Inflammatory macrophage (primary cell): ENCODE measurements around the gene ARHGAP23.
"Not testable (repeated sequence)": the region's sequence is repeated elsewhere in the genome, so short reads cannot be mapped to it uniquely, and the experiment has no call there.

Source experiments
- DNase-seq, 2 donors: peaks; one replicate each; pipeline ENCODE4 v3.0.0-alpha.2; 2020 to 2022

The ARHGAP23 gene

DNA sequence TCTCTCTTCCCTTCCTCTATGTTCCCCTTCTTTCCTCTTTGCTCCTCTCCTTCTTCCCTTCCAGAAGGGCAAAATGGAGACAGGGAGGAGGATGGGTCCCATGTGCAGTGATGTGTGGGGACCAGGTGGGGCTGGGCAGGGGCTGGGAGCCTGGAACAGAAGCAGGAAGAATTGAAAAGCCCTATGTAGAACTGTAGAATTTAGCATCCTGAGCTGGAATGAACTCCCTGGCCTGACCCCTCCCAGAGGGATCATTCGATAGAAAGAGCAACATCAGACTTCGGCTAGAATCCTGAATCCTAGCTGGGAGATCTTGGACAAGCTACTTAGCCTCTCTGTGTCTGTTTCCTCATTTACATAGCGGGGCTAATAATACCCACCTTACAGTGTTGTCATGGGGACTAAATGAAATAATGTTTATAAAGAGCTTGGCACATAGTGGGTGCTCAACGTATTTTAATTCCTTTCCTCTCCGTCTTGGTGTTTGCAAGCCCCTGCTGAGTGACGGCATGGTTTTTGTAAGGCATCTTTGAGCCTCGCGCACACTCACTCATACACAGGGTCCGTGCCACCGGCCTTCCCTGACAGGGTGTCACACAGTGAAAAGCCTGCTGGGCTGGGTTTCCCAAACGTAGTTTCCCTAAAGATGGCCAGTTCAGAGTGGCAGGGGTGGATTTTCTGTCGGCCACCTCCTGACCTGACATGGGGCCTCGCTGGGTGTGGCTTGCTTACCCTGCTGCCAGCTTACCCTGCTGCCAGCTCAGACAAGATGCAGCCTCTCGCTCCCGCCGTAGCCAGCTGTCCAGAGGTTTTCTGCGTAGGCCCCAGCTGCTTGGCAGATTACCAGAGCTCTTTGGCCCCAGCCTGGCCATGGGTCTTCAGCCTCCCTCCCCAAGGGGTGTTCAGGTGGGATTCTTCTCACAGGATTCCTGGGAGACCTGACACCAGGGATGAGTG, 6.1 kb upstream of the ARHGAP23 start:
- no peak for DNase-seq

DNA sequence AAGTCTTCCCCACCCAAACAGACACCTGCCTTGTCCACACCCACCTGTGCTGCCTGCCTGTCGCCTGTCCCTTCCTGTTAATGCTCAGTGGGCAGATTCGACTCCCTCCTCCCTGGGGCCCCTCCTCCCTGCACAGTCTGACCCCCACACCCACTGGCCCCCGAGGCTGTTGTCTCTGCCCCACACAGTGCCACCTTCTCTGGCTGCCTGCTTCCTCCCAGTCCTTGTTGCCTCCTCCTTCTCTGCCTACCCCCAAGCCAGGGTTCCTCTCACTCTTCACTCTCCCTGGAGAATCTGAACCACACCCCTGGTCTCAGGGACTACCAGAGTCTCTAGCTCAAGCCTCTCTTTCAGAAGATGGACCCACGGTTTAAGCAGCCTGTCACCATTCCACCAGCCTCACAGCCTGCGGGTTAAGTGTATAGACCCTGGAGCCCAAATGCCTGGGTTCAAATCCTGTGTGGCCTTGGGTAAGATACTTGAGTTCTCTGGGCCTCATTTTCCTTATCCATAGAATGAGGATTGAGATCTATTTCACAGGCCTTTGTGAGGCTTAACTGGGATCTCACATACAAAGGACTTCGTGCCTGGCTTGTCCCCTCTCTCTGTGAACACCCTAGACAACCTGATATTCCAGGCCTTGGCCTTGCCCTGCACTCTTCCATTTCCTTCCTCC, 3.8 kb upstream of the ARHGAP23 start:
- no peak for DNase-seq

- DNase-seq, result no peak
Observed at GRCh38 chr17:38425031-38425430, 3.2 kb upstream of the ARHGAP23 start.

DNA sequence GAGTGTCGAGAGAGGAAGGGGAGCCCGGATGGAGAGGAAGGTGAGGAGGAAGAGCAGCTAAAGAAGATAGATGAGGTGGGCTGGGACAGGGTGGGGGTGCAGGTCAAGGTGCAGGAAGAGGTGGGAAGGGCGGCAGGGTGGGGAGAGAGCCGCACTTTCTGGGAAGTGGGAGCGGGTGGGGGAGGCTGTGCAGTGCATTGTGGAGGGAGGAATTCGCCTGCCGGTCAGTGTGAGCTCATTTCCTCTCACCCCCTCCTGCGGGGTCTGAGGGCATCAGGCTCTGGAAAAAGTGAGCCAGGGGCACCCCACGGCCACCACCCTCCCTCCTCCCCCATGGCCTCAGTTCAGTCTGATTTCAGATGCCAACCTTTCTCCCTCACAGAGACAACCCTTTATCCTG, 2.5 kb upstream of the ARHGAP23 start:
- no peak for DNase-seq

DNA sequence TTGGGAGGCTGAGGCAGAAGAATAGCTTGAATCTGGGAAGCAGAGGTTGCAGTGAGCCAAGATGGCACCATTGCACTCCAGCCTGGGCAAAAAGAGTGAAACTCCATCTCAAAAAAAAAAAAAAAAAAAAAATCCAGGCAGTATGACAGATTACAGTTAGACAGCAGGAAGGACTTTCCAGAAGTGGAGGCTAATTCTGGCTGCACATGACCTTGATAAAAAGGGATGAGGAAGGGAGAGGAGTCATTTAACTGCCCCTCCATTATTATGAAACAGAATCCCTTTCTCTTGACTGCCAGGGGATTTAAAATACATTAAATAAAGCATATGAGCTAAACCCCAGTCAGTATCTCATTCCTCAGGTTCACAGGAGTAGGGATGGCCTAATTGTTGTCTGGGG, 1.8 kb upstream of the ARHGAP23 start:
- no peak for DNase-seq

DNA sequence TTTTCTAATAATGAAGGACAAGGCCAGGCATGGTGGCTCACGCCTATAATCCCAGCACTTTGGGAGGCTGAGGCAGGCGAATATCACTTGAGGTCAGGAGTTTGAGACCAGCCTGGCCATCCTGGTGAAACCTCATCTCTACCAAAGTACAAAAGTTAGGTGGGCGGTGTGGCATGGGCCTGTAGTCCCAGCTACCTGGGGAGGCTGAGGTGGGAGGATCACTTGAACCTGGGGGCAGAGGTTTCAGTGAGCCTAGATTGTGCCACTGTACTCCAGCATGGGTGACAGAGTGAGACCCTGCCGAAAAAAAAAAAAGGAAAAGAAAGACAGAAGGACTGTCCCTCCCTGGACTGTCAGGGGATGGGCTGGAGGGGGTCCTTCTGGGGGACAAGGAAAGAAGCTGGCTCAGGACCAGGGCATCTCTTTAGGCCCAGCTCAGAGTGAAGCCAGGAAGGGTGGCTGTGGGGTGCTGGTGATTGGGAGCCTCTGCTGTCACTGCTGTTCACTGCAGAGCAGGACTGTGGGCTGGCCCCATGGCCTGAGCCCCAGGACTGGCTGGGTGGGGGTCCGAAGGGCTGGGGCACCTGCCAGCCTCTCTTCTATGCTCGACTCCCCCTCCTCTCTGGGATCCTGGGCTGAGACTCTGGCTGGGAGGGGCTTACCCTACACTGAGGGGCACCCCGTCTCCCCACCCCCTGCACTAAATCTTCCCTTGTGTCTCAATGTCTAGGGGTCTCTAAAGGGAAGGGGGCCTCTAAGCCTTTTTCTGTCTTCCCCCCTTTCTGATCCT, 909 bp upstream of the ARHGAP23 start:
- DNase-seq, result no peak

DNA sequence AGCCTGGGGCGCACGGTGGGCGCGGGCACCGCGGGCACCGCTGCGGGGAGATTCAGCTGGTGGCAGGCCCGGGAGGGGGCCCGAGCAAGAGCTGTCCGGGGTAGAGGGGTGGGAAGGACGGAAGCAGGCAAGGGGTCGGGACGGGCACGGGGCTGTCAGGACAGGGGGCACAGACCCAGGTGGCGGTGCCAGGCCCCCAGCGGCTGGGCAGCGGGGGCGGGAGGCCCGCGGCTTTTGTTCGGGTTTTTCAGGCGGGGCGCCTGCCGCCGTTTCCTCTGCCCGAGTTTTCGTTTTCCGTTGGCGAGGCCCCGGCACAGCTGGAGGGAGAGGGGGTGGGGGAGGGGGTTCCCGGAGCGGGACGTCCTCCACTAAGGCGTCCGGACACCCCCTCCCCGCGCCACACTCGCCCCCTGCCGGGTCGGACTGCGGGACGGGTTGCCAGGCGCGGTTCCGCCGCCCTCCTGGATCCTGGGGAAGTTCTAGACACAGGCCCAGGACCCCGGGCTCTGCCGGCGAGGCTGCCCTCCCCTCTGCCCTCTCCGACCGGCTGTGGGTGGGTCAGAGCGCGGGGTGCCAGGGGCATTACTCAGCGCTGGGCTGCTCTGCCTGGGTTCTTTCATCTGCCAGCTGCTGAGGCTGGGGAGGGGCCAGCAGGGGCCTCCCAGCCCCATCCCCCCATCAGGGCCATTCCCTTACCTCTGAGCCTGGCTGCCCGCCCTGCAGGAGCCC, 543 bp downstream of the ARHGAP23 start:
- DNase-seq, result no peak

DNA sequence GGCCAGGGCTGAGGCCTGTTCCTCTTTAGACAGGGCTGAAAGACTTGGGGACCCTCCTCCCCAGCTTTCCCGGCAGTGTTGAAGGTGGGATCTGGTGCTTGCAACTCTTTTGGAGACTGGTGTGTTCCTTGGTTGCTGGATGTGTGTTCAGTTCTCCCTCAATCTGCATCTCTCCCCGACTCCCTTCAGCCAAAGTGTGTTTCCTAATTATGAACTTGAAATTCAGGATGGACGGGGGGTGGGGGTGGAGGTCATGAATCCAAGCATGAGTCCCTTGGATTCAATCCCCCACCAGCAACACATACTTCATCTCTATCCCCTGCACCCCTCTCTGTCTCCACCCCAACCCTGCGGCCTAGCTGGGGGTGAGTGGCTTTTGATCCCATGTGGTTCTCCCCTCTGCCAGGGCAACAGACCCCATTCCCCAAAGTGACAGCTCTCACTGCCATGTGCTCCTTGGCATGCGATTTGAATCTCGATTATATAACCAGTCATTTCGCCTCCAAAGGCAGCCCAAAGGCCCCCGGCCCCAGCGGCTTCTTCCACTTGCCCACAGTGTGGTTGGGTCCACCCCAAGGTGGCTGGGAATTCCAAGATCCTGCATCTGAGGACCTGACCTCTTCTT, 1.3 kb downstream of the ARHGAP23 start:
- no peak for DNase-seq

DNA sequence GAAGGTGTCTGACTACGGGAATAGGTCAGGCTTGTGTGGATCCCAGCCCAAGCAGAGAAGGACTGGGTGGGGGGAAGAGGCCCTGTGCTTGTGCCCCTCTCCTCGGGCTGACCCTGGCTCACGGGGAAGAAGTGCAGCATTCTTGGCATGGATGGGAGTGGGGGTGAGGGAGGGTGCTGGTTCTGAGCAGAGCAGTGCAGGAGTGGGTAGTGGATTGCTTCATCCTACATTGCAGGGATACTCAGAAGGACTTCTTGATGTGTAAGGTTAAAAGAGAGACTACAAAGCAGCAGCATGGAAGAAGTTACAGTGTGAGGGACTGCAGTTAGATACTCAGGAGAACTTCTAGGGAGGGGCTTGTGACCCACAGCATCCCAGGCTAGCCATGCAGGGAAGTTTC, 2.1 kb downstream of the ARHGAP23 start:
- peak; percentile 9 to 36 for DNase-seq

DNA sequence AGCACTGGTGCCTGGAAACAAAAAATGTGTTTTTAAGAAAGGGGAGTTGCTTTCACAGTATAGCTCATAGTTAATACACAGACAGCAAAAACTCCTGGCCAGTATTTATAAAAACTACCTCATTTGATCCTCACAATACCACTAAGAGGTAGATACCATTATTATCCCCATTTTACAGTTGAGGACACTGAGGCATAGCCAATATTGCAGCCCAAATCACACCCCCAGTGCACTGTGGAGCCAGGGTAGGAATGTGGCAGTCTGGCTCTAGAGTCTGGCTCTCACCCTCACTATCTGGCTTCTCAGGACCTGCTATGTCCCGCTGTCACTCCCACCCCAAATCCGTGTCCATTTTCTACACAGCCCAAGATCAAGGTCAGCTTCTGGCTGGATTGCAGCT, 2.6 kb downstream of the ARHGAP23 start:
- no peak for DNase-seq

GRCh38 chr17:38431346-38432145, 3.3 kb downstream of the ARHGAP23 start:
- no peak for DNase-seq

DNA sequence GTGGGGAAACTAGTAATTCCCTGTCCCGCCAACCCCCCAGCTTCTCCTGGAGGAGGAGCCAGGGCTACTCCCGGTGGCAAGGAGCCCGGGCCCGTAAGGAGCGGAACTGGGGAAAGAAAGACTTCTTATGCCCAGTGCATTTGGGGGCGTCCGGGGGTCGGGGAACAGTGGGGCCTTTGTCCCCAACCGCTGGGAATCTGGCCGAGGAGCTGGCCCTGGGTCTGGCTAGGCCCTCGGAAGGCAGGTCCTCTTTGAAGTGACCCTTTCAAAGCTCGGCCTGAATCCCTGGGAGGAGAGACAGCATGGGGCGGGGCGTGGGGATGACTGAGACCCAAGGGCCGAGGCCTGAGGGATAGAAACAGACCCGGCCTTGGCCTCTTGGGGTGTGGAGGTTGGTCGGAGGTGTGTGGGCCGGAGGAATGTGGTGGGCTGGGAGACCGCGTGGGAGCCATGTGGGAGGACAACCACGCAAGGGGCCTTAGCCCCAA, 6.0 kb downstream of the ARHGAP23 start:
- no peak for DNase-seq

- no peak for DNase-seq
Observed at GRCh38 chr17:38435795-38436194, 7.5 kb downstream of the ARHGAP23 start.

DNA sequence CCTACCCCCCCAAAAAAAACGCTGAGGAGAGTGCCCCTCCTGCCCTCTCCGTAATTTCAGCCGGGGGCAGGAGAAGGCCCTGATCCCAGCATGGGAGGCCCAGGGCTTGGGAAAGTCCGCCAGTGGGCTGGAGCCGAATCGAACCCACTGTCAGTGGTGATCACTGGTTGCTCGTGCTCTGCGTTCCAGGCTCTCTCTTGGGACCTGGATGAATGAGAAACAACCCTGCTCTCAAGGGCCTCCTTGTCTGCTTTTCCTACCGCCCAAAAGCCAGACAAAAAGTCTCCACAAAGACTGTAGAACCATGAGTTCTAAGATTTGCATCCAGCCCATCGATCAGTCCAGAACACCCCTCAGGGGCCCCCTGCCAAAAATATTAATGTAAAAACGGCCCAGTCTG, 8.1 kb downstream of the ARHGAP23 start:
- no peak for DNase-seq

DNA sequence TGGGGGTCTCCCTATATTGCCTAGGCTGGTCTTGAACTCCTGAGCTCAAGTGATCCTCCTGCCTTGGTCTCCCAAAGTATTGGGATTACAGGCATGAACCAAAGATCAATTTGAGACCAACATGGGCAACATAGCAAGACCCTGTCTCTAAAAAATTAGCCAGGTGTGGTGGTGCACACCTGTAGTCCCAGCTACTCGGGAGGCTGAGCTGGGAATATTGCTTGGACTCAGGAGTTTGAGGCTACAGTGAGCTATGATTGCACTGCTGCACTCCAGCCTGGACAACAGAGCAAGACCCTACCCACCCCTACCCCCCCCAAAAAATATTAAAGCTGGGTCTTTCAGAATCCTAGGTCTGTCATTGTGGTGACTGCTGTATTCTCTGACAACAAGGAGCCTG, 9.0 kb downstream of the ARHGAP23 start:
- DNase-seq, result not testable (repeated sequence)

DNA sequence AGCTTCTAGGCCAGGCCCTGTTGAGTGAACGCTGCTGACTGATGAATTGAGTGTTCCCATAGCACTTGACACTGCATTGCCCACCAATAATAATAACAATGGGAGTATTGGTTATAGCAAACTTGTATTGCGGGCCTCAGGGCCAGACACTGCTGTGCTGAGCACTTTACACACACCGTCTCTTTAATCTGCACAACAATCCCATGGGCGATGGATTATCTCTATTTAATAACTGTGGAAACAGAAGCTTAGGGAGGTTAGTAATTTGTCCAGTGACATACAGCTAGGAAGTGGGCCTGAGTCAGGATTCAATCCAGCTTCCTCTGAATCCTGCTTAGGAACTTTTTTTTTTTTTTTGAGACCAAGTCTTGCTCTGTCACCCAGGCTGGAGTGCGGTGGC, 11.2 kb downstream of the ARHGAP23 start:
- no peak for DNase-seq

GRCh38 chr17:38440614-38441397, 12.5 kb downstream of the ARHGAP23 start:
- no peak for DNase-seq

GRCh38 chr17:38441429-38442061, 13.3 kb downstream of the ARHGAP23 start:
- no peak for DNase-seq

DNA sequence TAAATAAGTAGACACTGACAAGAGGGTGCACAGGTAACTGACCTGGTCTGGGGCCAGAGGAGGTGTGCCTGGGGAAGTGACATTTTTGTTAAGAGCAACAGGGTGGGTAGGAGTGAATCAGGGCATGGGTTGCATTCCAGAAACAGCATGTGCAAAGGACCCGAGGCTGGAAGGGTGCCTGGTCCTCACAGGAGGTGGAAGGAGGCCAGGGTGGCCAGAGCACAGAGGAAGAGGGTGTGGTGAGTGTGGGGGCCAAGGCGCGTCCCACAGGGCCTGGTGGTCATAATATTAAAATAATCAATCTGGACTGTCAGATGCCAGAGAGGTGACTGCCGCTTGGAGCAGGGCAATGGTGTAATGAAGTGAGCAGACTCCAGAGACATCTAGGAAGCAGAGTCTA, 14.3 kb downstream of the ARHGAP23 start:
- DNase-seq, result no peak
